ENCODE results near the gene ZNF526.

The ZNF526 gene

DNA sequence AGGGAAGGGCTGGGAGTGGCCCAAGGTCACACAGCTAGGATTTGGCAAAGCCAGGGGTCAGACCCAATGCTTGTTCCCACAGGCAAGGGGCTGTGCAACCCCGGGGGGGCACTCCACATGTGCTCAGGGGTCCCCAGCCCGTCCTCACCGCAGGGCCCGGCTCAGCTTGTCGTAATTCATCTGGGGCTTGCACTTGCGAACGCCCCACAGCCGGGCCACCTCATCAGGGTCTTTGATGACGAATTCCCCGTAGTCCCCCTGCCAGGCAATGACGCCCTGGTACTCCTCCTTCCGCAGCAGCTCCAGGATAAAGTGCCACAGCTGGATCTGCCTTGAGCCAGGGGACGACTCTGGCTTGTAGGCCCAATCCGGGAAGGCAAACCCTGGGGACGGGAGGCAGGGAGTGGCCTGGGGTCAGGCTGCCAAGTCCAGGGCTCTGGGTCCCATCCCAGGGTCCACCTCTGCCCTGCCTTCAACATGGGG is 30.1 kb downstream of the ZNF526 start:
- no peak for DNase-seq (ENCODE audit: low read depth)
- TF ChIP-seq POLR2A (IDR thresholded peaks at IDR 0.05; ENCODE audit: extremely low read depth, insufficient read length) (no peak), MAX (IDR thresholded peaks at IDR 0.05; ENCODE audit: low read depth, low read length) (no peak), MYC (IDR thresholded peaks at IDR 0.05; ENCODE audit: low read depth, low read length) (no peak)
- TF ChIP-seq, protein P1, sequence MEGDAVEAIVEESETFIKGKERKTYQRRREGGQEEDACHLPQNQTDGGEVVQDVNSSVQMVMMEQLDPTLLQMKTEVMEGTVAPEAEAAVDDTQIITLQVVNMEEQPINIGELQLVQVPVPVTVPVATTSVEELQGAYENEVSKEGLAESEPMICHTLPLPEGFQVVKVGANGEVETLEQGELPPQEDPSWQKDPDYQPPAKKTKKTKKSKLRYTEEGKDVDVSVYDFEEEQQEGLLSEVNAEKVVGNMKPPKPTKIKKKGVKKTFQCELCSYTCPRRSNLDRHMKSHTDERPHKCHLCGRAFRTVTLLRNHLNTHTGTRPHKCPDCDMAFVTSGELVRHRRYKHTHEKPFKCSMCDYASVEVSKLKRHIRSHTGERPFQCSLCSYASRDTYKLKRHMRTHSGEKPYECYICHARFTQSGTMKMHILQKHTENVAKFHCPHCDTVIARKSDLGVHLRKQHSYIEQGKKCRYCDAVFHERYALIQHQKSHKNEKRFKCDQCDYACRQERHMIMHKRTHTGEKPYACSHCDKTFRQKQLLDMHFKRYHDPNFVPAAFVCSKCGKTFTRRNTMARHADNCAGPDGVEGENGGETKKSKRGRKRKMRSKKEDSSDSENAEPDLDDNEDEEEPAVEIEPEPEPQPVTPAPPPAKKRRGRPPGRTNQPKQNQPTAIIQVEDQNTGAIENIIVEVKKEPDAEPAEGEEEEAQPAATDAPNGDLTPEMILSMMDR (IDR thresholded peaks at IDR 0.05; ENCODE audit: low read depth, low read length) = no peak
- H3K4me3 ChIP-seq (ENCODE audit: low read depth, low read length) = no peak overlapping the region

- H3K4me3 ChIP-seq (ENCODE audit: low read depth, low read length) = no peak overlapping the region
- TF ChIP-seq, protein P1 (IDR thresholded peaks at IDR 0.05; ENCODE audit: low read depth, low read length) = no peak
- TF ChIP-seq MYC (IDR thresholded peaks at IDR 0.05; ENCODE audit: low read depth, low read length) = no peak
- no peak for TF ChIP-seq POLR2A (IDR thresholded peaks at IDR 0.05; ENCODE audit: extremely low read depth, insufficient read length)
- TF ChIP-seq MAX (IDR thresholded peaks at IDR 0.05; ENCODE audit: low read depth, low read length) = no peak
- no peak for DNase-seq (ENCODE audit: low read depth)
These were observed 30.8 kb downstream of the ZNF526 start for GRCh38 chr19:42250666-42251531.

- TF ChIP-seq MYC (IDR thresholded peaks at IDR 0.05; ENCODE audit: low read depth, low read length) = no peak
- no peak for TF ChIP-seq POLR2A (IDR thresholded peaks at IDR 0.05; ENCODE audit: extremely low read depth, insufficient read length)
- TF ChIP-seq, protein P1 (IDR thresholded peaks at IDR 0.05; ENCODE audit: low read depth, low read length) = no peak
- TF ChIP-seq MAX (IDR thresholded peaks at IDR 0.05; ENCODE audit: low read depth, low read length) = no peak
- DNase-seq (ENCODE audit: low read depth) = no peak
- H3K4me3 ChIP-seq (ENCODE audit: low read depth, low read length) = no peak overlapping the region
These were observed 31.7 kb downstream of the ZNF526 start for GRCh38 chr19:42251572-42252358.

- DNase-seq (ENCODE audit: low read depth) = no peak
- peak; percentile 19; the same call in 1 of the 2 replicates for TF ChIP-seq MAX (IDR thresholded peaks at IDR 0.05; ENCODE audit: low read depth, low read length)
- TF ChIP-seq, protein P1 (IDR thresholded peaks at IDR 0.05; ENCODE audit: low read depth, low read length) = no peak
- H3K4me3 ChIP-seq (ENCODE audit: low read depth, low read length) = peak overlapping the region; percentile 64
These were observed 32.5 kb downstream of the ZNF526 start for GRCh38 chr19:42252365-42253244.

Data from NB4 (cell line).